DMS 273 (cell line): ENCODE results near the gene SPINK9.

ENCODE experiments used
- DNase-seq: peaks from one replicate; lab custom pipeline; 2025; ENCODE audit not compliant: unreplicated experiment; lab: John Stamatoyannopoulos, UW

Gene SPINK9

DNA sequence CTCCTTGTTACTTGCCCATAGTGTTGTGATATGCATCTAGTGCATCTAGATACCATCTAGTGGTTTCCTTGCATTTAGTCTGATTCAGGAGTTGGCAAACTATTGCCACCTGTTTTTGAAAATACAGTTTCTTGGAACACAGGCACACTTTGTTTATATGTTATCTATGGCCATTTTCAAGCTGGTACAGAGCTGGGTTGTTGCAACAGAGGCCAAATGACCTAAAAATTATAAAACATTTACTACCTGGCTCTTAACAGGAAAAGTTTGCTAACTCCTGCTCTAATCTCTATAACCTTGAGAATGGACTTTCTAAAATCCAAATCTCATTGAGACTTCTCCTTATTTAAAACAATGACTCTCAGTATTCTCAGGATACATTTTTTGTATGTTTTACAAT is 29.0 kb downstream of the SPINK9 start:
- no peak for DNase-seq

DNA sequence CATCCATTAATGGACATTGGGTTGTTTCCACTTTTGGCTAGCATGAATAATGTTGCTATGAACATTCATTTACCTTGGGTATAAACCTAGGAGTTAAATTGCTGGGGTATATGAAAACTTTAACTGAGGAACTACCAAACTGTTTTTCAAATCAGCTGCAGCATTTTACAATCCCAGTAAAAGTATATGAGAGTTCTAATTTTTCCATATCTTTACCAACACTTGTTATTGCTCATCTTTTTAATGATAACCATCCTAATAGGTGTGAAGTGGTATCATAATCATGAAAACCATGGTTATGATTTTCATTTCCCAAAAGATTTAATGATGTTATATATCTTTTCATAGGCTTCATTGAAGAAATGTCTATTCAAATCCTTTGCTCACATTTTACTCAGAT is 32.9 kb downstream of the SPINK9 start:
- no peak for DNase-seq

- DNase-seq = no peak
These were observed 36.9 kb downstream of the SPINK9 start for GRCh38 chr5:148372166-148372725.

- no peak for DNase-seq
These were observed 37.5 kb downstream of the SPINK9 start for GRCh38 chr5:148372893-148373292.

- peak; percentile 60 for DNase-seq
These were observed 39.5 kb downstream of the SPINK9 start for GRCh38 chr5:148374690-148375360.

GRCh38 chr5:148376198-148376597 is 40.8 kb downstream of the SPINK9 start:
- DNase-seq = no peak

DNA sequence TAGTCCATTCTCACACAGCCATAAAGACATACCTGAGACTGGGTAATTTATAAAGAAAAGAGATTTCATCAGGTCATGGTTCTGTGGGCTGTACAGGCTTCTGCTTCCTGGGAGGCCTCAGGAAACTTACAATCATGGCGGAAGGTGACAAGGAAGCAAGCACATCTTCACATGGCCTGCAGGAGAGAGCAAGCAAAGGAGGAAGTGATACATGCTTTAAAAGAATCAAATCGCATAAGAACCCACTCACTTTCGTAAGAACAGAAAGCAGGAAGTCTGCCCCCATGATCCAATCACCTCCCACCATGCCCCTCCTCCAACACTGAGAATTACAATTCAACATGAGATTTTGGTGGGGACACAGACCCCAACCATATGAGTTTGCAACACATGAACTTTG is 43.3 kb downstream of the SPINK9 start:
- DNase-seq = no peak

DNA sequence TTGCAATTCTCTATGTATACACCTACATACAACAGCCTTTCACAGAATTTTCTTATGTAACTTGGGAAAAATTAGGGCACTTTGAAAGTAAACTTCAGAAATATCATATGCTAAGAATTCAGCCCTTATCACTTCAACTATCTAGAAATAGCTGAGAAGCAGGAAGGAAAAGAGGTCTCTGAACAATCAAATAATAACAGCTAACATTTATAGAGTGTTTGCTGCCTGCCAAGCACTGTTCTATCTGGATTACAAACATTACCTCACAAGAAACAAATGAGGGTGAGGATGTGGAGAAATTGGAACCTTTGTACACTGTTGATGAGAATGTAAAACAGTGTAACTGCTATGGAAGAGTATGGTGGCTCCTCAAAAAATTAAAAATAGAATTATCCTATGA is 44.0 kb downstream of the SPINK9 start:
- DNase-seq = no peak

- DNase-seq = no peak
These were observed 46.5 kb downstream of the SPINK9 start for GRCh38 chr5:148381906-148382305.

DNA sequence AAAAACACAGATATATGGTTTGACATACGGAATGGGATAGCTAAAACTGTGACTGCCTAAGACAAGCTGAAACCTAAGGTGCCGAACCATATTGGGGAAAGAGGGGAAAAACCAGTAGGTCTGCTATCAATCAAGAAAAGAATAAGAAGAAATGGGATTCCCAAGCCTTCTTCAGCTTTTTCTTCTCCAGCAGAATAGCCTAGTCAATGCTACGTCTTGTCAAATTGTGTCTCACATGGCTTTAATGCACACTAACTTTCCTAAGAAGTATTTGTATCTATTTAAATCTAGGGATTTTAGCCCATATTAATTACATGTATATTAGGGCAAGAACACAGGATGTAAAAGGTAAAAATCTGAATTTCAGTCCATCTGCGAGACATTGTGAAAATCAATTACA is 47.6 kb downstream of the SPINK9 start:
- peak; percentile 20 for DNase-seq

GRCh38 chr5:148383564-148384379 is 48.4 kb downstream of the SPINK9 start, which contains the start of gene FBXO38:
Gene FBXO38 (plus strand): TSS chr5:148383958. CDS start chr5:148394777, 10,819 bp downstream.
- DNase-seq = peak; percentile 98

DNA sequence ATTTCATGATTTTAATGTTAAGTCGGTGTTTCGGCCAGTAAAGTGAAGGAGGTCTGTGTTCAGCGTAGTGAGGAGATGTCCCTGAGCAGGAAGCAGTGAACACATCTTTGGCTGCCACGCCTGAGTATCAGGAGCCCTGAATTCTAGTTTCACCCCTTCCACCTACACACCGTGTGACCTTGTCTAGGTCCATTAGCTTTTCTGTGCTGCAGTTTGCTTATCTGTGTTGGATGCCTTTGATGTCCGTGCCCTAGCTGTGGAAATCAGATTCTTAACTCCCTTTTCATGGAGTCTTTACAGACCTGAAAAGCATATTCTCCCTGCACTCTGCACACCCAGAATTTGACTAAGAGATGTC is 49.0 kb downstream of the SPINK9 start:
- no peak for DNase-seq

DNA sequence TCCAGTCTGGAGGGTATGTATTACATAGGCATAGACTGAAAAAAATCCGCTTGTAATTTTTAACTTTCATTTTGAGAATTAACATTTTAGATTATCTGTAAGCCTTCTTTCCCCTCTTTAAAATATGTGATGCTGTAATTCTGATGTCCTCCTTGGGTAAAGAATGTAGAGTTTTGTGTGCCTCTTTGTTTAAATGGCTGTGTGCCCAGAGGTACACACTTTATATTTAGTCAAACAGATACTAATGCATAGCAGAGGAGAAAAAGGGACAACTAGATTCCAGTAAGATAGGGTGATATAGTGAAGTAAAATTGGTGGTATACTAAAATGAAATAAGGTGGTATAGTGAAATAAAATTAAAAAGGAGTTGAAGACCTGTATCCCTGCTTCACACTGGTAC is 49.7 kb downstream of the SPINK9 start:
- no peak for DNase-seq

- DNase-seq = no peak
These were observed 50.7 kb downstream of the SPINK9 start for GRCh38 chr5:148386041-148386440.

DNA sequence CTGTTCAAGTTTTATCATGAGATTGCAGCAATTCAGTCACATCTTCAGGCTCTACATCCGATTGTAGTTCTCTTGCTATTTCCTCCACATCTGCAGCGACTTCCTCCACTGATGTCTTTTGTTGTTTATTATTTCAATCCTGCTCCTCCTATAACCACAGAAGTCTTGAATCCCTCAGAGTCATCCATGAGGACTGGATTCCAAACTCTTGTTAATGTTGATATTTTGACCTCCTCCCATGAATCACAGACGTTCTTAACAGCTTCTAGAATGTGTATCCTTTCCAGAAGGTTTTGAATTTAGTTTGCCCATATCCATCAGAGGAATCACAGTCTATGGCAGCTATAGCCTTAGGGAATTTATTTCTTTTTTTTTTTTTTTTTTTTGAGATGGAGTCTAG is 52.0 kb downstream of the SPINK9 start:
- no peak for DNase-seq

- DNase-seq = no peak
These were observed 53.3 kb downstream of the SPINK9 start for GRCh38 chr5:148388696-148389095.
